NCI-H2196 treated with DMSO at 0.1 percent for 48 hours (cell line): ENCODE measurements around the gene ABHD12.
"Not testable (repeated sequence)": the region's sequence is repeated elsewhere in the genome, so short reads cannot be mapped to it uniquely, and the experiment has no call there.

ENCODE experiments used
- DNase-seq: peaks from one replicate; lab custom pipeline; 2025; ENCODE audit not compliant: unreplicated experiment; lab: John Stamatoyannopoulos, UW

Gene ABHD12

GRCh38 chr20:25390538-25391528 is at the start of gene ABHD12:
TSS of gene ABHD12 (minus strand) at chr20:25390835. CDS start at chr20:25390703, 132 bp downstream.
- peak; percentile 93 for DNase-seq

DNA sequence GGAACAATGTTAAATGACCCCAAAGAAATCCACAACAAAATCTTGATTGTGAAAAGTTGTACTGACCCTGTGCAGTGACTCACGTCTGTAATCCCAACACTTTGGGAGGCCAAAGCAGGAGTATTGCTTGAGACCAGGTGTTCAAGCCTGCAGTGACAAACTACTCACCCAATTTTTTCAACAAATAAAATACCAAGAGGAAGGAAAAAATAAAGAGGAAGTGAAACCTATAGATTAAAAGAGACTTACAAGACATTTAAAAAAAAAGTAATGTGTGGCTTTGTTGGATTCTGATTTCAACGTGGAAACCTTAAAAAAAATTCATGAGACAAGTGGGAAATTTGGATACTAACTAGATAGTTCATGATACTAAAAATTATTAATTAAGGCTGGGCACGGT is 48.7 kb upstream of the ABHD12 start:
- DNase-seq: no peak

DNA sequence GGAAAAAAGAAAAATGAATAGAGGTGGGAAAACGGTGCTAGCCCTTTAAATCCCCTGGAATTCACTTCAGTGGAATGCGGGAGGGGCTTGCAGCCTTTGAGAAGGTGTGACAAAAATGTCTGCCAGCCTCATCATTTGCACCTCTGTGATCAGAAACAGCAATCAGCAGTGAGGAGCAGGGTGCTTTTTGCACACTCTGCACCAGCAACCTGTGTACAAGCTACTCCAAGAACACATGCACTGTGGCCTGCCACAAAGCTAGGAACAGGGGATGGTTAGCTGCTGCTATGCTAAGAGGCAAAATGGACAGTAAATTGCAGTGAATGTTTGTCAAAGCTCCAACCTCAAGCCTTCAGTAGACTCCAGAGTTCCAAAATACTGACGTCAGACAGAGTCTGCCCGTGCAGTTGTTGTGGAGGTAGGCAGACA is 46.5 kb upstream of the ABHD12 start:
- no peak for DNase-seq

GRCh38 chr20:25424536-25424935 is 33.9 kb upstream of the ABHD12 start:
- no peak for DNase-seq

- DNase-seq: no peak
Measured at GRCh38 chr20:25422032-25422431, 31.4 kb upstream of the ABHD12 start.

- DNase-seq: no peak
Measured at GRCh38 chr20:25421102-25421501, 30.5 kb upstream of the ABHD12 start.

- no peak for DNase-seq
Measured at GRCh38 chr20:25418776-25419175, 28.1 kb upstream of the ABHD12 start.

DNA sequence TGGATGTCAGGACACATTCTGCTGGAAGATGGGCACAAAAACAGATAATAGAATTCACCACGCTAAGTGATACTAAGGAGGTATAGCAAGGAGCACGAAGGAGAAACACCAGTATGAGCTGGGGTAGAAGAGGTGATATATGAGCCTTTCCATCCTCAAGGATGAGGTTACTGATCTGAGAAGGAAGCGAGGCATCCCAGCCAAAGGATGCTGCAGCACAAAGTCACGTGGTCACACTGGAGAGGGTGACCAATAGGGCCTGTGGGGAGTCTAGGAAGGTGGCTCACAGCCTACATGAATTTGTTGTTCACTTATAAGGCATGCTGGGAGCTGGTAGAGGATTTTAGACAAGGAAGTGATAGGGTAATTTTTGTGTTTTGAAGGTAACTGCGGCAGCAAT is 18.3 kb upstream of the ABHD12 start:
- DNase-seq: no peak

- DNase-seq: no peak
Measured at GRCh38 chr20:25408170-25408547, 17.5 kb upstream of the ABHD12 start.

DNA sequence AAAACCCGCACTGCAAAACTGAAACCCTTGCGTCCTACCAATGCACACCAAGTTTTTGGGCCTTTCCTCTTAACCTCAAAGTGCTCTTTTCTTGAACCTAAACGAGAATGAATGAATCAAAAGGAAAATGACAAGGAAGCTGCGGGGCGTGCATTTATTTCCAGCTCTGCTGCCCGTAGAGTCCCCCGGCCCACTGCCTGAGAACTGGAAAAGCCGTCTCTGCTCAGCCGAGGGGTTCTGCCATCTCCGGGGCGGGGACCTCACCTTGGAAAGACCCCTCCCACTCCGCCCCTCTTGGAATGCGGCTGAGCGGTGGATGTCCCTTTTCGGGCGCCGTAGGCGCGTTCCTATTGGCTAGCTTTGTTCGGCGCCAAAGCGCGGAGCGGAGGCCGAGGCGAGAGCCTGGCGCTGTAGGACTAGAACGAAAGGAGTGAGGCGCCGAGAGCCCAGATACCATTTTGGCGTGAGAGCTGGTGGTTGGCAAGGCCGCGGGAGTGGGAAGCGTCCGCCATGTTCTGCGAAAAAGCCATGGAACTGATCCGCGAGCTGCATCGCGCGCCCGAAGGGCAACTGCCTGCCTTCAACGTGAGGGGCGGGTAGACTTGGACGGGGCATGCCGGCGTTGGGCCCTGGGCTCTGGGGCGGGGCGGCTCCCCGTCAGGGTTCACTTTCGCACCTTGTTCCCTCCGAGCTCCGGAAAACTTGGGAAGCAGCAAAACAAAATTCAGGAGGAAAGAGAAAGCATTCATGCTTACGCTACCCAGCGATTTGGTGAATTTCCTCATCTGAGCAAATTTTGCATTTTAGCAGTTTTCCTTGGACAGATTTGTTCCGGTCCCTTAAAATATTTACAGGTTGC is 16.9 kb upstream of the ABHD12 start, which contains the start of gene GINS1:
Gene GINS1 (plus strand): TSS at position 363 of the 859 bp plus-strand sequence. CDS start 148 bp downstream, at position 511.
- peak; percentile 79 for DNase-seq

GRCh38 chr20:25402583-25402982 is 11.9 kb upstream of the ABHD12 start:
- no peak for DNase-seq

- DNase-seq: not testable (repeated sequence)
Measured at GRCh38 chr20:25400291-25400732, 9.7 kb upstream of the ABHD12 start.

- DNase-seq: peak; percentile 33
Measured at GRCh38 chr20:25399037-25399430, 8.4 kb upstream of the ABHD12 start.

DNA sequence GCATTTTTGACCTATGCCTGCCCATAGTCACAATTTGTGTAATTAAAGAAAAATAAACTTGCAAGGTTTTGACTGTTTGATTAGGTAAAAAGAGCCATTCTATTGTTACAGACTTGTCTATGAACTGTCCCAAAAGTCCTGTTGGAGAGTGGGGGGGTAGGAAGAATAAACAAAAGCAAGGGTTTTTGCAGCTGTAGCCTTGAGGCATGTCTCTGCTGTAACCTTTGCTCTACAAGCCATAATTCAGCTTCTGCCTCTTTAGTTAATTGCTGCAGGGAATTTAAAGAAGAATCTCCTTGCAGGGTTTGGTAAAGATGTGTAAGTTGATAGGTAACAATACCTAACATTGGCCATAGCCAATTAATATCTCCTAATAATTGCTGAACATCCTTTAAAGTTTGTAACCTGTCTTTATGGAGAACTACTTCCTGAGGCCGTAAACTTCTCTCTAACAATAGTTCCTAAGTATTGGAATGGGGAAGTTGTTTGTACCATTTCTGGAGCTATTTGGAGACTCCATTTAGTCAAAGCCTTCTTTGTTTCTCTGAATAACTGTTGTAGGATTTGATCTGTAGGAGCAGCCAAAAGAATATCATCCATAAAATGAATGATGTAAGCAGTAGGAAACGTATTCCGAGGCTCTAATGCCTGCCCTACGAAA is 7.9 kb upstream of the ABHD12 start:
- DNase-seq: no peak

DNA sequence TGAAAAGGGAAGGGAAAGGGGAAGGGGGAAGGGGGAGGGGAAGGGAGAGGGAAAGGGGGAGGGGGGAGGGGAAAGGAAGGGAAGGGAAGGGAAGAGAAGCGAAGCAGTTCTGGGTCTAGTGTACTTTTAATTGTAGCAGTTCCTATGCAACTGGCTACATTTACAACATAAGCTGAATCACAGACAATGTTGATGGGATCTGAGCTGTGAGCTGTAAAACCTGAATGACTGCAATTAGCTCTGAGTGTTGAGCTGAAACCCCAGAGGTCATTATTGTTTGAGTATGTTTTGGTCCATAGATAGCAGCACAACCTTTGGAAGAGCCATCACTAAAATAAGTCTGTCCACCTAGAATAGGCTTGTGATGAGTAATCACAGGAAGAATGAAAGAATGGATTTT is 7.2 kb upstream of the ABHD12 start:
- no peak for DNase-seq

DNA sequence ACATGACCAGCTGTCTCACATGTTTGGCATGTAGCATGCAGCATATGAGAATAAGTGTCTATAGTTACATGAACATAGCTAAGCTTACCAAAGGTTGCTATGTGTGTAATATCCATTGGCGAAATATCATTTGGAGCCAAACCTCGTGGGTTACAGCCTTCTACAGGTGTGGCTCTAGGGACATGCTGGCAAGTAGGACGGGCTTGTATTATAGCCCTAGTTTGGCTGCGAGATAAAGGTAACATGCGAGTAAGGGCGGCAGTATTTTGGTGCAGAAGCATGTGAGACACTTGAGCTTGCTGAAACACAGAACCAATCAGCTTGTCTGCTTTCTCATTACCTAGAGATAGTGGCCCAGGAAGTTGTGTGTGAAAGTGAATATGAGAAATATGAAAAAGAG is 6.5 kb upstream of the ABHD12 start:
- no peak for DNase-seq

DNA sequence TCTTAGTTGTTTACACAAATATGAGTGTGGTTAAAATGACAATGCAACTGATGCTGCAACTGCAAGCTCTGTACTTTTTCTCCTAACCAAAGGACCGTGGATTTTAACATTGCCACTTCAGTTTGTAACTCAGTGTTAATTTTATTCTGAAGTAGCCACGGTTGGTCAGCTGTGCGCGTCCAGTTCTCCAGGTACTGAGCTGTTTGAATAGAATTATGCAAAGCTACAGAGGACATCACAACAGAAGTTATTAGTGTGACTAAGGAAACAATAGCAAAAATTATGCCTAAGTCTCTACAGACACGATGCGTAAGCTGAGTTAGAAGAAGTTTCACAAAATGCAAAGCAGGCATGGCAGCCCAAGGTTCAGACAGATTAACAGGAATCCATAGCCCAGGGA is 4.4 kb upstream of the ABHD12 start:
- no peak for DNase-seq

DNA sequence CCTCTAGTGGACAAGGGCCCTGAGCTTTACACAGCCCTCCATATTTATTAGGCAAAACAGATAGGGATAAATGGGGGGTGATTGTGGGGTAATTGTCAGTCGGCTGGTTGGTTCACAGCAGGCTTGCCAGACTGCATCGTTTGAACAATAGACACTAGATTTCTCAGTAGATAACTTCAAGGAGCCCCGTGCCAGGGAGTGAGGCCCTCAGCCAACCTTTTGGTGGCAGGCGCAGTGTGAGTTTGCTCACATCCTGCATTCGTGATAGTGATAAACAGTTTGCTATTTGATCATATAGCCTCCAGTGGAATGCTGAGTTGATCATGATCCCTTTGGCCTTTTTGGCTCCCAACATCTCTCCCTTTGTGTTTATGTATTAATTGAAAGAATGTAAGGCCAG is 3.6 kb upstream of the ABHD12 start:
- no peak for DNase-seq

DNA sequence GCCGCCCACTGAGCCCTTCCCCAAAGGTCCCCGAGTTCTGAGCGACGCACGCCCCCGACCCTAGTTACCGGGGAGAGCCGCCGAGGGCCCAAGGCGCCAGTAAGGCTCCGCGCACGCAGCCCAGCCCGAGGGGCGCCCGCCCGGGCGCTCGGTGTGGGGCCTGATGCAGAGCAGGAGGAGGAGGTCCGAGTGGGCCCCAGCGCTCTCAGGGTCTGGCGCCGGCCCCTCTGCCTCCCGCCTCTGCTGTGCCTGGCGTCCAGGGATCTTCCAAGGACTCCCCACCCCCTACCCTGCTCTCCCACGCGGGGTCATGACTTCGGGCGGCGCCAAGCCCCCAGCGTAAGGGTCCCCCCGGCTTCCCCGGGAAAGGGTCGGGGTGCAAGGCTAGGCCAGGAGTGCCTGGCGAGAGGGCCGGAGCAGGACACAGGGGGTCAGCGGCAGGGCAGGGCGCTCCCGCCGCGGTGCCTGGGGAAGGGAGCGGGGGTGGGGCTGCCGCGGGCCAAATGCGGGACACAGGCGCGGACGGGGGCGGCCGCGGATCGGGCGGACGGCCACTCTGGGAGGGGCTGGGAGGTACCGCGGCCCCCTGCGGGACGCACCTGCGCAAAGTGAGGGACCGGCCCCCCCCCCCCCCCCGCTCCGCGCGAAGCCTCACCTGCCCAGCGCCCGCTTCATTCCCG is 637 bp downstream of the ABHD12 start:
- peak; percentile 40 for DNase-seq

DNA sequence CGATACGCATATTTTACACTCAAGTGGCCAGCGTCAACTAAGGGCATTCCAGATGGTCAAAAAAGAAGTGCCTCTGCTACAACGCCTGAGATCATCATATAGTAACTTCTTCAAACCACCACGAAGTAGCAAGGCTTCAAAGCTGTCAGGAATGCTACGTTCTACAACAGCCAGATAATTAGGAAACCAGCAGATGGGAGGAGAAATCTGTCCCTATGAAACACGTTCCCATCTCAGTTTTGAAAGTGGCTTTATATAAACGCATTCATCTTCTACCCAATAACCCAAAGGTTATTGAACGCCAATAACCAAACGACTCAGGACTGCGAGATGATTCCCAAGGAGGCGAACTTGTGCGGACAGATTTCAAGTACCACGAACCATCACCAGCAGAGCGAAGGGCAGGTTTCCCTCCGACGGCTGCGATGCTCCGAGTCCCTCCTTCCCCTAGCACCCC is 1.2 kb downstream of the ABHD12 start:
- no peak for DNase-seq
